ENCODE data around the gene FBLN5.

DNA sequence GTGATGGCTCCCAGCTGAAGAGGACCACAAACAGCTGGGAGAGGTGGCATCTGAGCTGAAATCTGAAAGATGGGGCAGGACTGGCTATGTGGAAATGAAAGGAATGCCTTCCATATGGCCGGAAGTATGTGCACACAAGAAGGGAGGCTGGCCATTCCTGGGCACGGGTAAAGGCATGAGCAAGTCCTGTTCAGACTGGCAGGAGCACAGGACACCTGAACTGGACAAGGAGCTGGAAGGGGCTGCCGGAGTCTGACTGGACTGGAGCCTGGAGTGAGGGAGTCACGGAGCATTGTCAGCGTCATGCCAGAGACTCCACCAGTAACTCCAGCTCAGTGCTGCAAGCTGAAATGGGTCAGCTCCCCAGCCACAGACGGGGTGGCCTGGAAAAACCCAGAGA lies 68.3 kb downstream of the FBLN5 start:
- TF ChIP-seq POLR2A (IDR thresholded peaks at IDR 0.05) (no peak), EP300 (IDR thresholded peaks at IDR 0.05) (no peak)
- TF ChIP-seq, protein P1, sequence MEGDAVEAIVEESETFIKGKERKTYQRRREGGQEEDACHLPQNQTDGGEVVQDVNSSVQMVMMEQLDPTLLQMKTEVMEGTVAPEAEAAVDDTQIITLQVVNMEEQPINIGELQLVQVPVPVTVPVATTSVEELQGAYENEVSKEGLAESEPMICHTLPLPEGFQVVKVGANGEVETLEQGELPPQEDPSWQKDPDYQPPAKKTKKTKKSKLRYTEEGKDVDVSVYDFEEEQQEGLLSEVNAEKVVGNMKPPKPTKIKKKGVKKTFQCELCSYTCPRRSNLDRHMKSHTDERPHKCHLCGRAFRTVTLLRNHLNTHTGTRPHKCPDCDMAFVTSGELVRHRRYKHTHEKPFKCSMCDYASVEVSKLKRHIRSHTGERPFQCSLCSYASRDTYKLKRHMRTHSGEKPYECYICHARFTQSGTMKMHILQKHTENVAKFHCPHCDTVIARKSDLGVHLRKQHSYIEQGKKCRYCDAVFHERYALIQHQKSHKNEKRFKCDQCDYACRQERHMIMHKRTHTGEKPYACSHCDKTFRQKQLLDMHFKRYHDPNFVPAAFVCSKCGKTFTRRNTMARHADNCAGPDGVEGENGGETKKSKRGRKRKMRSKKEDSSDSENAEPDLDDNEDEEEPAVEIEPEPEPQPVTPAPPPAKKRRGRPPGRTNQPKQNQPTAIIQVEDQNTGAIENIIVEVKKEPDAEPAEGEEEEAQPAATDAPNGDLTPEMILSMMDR (IDR thresholded peaks at IDR 0.05), result no peak
